K562 (cell line): ENCODE data around the gene FOXF2. TPM values are rescaled to one million over a fixed set of nuclear protein-coding genes. Genes with fewer than 3 reads are reported as not detected.

Experiments used
- ATAC-seq: fragments of 200-7000 bp; cut with Tn5 transposase; 3 replicates; pipeline ENCODE4 v1.9.1; 2020; ENCODE audit warnings: moderate library complexity
- BruUV-seq: library from RNA; stranded (reverse); fragments of 400-500 nt; replicated peaks from 2 replicates; lab custom pipeline; 2021; lab: Mats Ljungman, UMichigan
- CTCF ChIA-PET: fragments of 300-600 bp; formaldehyde crosslinking; extraction: SDS; loops from one replicate; lab custom pipeline; 2021; ENCODE audit warnings: low intra/inter-chr PET ratio; lab: Yijun Ruan, JAX
- POLR2A ChIA-PET: fragments of 300-600, 350-650 bp; sonication (Branson Sonifier 250); formaldehyde crosslinking; extraction: SDS; loops from one replicate; lab custom pipeline; 2021; ENCODE audit warnings: antibody characterized with exemption, inconsistent platforms; lab: Yijun Ruan, JAX
- DNase-seq, 4 experiments: peaks; one replicate each; pipeline versions ENCODE4 v3.0.0 to v3.0.0-alpha.2; 2011 to 2018; ENCODE audit warnings: low spot score in 3 of 4, mixed read lengths in 3 of 4; ENCODE audit errors: extremely low read depth in 1 of 4
- FAIRE-seq: peaks from 2 replicates; lab custom pipeline; 2011; peaks lifted over from hg19 to GRCh38; lab: Jason Lieb, UNC
- H2AFZ ChIP-seq: 2 replicates; pipeline ENCODE4 v1.6.0; 2011; ENCODE audit warnings: low read depth, low read length, control low read depth, inconsistent platforms
- H3K27ac ChIP-seq: fragments of 200-600 bp; 3 replicates; pipeline ENCODE4 v1.8.0; 2011; ENCODE audit warnings: low read depth, mild to moderate bottlenecking, control low read depth, inconsistent platforms, low read length, moderate library complexity, mixed read lengths; ENCODE audit errors: extremely low read depth
- H3K27me3 ChIP-seq, 2 experiments: fragments of 300-600 bp in 1 of 2; 2 replicates in 1 of 2; 3 replicates in 1 of 2; pipeline versions ENCODE4 v1.6.0 to v1.8.0; 2011; ENCODE audit warnings: inconsistent platforms in 2 of 2, low read length in 2 of 2, mild to moderate bottlenecking in 1 of 2, mixed read lengths in 1 of 2, moderate library complexity in 1 of 2; ENCODE audit not compliant: control insufficient read depth in 2 of 2, insufficient read depth in 2 of 2
- H3K36me3 ChIP-seq: fragments of 300-600 bp; 3 replicates; pipeline ENCODE4 v1.8.0; 2011; ENCODE audit warnings: mild to moderate bottlenecking, low read length, inconsistent platforms; ENCODE audit not compliant: control insufficient read depth, insufficient read depth
- H3K4me1 ChIP-seq, 2 experiments: fragments of 200-600 bp in 1 of 2; replicated peaks in 1 of 2; 2 replicates in 1 of 2; 3 replicates in 1 of 2; pipeline versions ENCODE4 v1.5.1 to v1.8.0; 2011; ENCODE audit warnings: inconsistent platforms in 2 of 2, low read length in 2 of 2, mild to moderate bottlenecking in 1 of 2, mixed read lengths in 1 of 2, moderate library complexity in 1 of 2; ENCODE audit not compliant: control insufficient read depth in 2 of 2, insufficient read depth in 2 of 2
- H3K4me2 ChIP-seq: 2 replicates; pipeline ENCODE4 v1.6.1; 2011; ENCODE audit warnings: low read length, control low read depth, inconsistent platforms, mixed read lengths; ENCODE audit not compliant: insufficient read depth
- H3K4me3 ChIP-seq: fragments of 200-600 bp; sonication (generic), shearing (Covaris generic); 2 replicates; pipeline ENCODE4 v1.5.1; 2016; ENCODE audit warnings: control low read depth, inconsistent platforms
- H3K79me2 ChIP-seq: fragments of 200-600 bp; 3 replicates; pipeline ENCODE4 v1.8.0; 2011; ENCODE audit warnings: low read length, inconsistent platforms; ENCODE audit not compliant: control insufficient read depth, insufficient read depth
- H3K9ac ChIP-seq, 2 experiments: 2 replicates each; pipeline versions ENCODE4 v1.6.0 to v1.6.1; 2011; ENCODE audit warnings: low read depth in 2 of 2, low read length in 2 of 2, control low read depth in 1 of 2, inconsistent platforms in 1 of 2, mild to moderate bottlenecking in 1 of 2, mixed read lengths in 1 of 2; ENCODE audit not compliant: insufficient read depth in 1 of 2
- H3K9me1 ChIP-seq: one replicate; pipeline ENCODE4 v1.6.0; 2011; ENCODE audit warnings: inconsistent platforms, mild to moderate bottlenecking, low read length, moderate library complexity; ENCODE audit not compliant: control insufficient read depth, insufficient read depth
- H3K9me3 ChIP-seq: replicated peaks from 2 replicates; pipeline ENCODE4 v1.5.1; 2011; ENCODE audit warnings: low read depth, low read length, inconsistent platforms; ENCODE audit not compliant: control insufficient read depth, insufficient read depth
- H4K20me1 ChIP-seq: replicated peaks from 2 replicates; pipeline ENCODE4 v1.6.1; 2011; ENCODE audit warnings: low read length, inconsistent platforms, mixed read lengths; ENCODE audit not compliant: control insufficient read depth, insufficient read depth
- KAT2B ChIP-seq: IDR thresholded peaks from one replicate; pipeline ENCODE4 v1.6.1; 2012; ENCODE audit warnings: low read depth, mild to moderate bottlenecking, control low read depth, inconsistent platforms, low read length, moderate library complexity
- NBN ChIP-seq: fragments of 450-650 bp; IDR thresholded peaks from 2 replicates; pipeline ENCODE4 v1.6.1; 2016; ENCODE audit warnings: low read depth, mild to moderate bottlenecking
- ZNF197 ChIP-seq: fragments of 200-800 bp; sonication (Bioruptor generic); IDR thresholded peaks from 2 replicates; pipeline ENCODE4 v1.6.1; 2016; ENCODE audit warnings: low read depth, missing genetic modification characterization, missing compliant biosample characterization
- WGBS: fragments of 100-300 bp; shearing (Covaris generic); methylation state at CpG from one replicate; pipeline ENCODE4 v1.1.6; 2016; ENCODE audit warnings: low coverage, mixed read lengths; ENCODE audit not compliant: insufficient coverage; ENCODE audit errors: missing lambda C conversion rate; 5-methylcytosine and 5-hydroxymethylcytosine counted together
- in situ Hi-C: fragments of 300-500 bp; cut with MboI; formaldehyde crosslinking; loops from 4 replicates; pipeline ENCODE4 v1.15.0; 2018; ENCODE audit warnings: inconsistent platforms, mixed read lengths
- intact Hi-C: fragments of 100-400 bp; cut with micrococcal nuclease; formaldehyde crosslinking; loops from 2 replicates; pipeline ENCODE4 v1.14.2; 2022
- polyA plus RNA-seq, 8 experiments: library from polyadenylated mRNA; depleted of rRNA in 4 of 8; stranded (reverse) in 5 of 8; unstranded in 3 of 8; fragments of >200 nt; fragmentation: Nextera tagmentation in 2 of 8; fragmentation: Illumina TruSeq in 1 of 8; extraction: Ambion mirVana in 2 of 8; extraction: Trizol in 1 of 8; gene quantifications; 2 replicates each; pipeline versions ENCODE4 v1.2.1 to v1.2.3, GENCODE V29; 2011 to 2014; ENCODE audit warnings: inconsistent platforms in 1 of 8, missing spikeins in 1 of 8
- total RNA-seq, 7 experiments: library from RNA; depleted of rRNA in 6 of 7; stranded (reverse); fragments of >200 nt in 6 of 7; fragmentation: Illumina TruSeq in 2 of 7; extraction: Trizol in 2 of 7; gene quantifications; 2 replicates each; pipeline versions ENCODE4 v1.2.1 to v1.2.3, GENCODE V29; 2011 to 2021; ENCODE audit warnings: low replicate concordance in 1 of 7
- TF ChIP-seq, protein P1 (sequence below): fragments of 250-450 bp; sonication (Bioruptor Pico); IDR thresholded peaks from 2 replicates; pipeline ENCODE4 v1.9.0; 2021; ENCODE audit warnings: mild to moderate bottlenecking
- TF ChIP-seq, protein P2 (sequence below): fragments of 250-450 bp; sonication (Bioruptor Pico); IDR thresholded peaks from 2 replicates; pipeline ENCODE4 v1.5.0; 2020; ENCODE audit warnings: mild to moderate bottlenecking
- TF ChIP-seq, protein P3 (sequence below): sonication (generic); formaldehyde crosslinking; IDR thresholded peaks from 2 replicates; pipeline ENCODE4 v1.8.0; 2023; ENCODE audit warnings: missing genetic modification reagents, mild to moderate bottlenecking, borderline replicate concordance

Gene FOXF2
- total and polyA plus RNA-seq, 9 of the 15 experiments (the other 6 are each of a cell fraction or from before 2014, with no cell fraction given), result not detected

DNA sequence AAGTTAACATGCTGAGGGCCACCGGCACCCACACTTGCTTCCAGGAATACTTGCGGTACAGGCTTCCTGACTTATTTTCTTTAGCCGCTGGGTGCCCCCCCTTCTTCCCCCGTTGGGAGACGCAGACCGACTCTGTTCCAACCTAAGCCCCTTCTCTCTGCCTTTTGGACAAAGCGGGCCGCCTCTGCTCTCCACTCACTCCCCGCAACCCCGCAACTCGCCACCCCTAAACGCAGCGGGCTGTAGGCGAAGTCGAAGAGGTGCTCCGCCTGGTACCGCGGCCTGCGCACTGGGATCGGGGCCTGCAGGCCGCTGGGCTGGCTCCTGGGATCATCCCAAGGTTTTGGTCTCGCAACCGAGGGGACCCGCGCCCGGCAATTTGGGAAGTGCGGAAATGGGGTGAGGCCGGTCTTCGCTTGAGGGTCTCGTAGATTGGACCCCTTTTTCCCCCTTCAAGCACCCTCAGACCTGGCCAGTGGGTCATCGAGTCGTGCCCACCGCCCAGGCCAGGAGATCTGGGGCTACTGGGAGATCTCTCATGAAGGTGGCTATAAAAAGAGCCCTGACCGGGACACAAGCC lies 4.7 kb upstream of the FOXF2 start:
- in situ Hi-C loops, result no loop called here
- TF ChIP-seq, protein P1, sequence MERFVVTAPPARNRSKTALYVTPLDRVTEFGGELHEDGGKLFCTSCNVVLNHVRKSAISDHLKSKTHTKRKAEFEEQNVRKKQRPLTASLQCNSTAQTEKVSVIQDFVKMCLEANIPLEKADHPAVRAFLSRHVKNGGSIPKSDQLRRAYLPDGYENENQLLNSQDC (CRISPR knock-in tag), result no peak
- no peak for TF ChIP-seq KAT2B
- TF ChIP-seq, protein P2, sequence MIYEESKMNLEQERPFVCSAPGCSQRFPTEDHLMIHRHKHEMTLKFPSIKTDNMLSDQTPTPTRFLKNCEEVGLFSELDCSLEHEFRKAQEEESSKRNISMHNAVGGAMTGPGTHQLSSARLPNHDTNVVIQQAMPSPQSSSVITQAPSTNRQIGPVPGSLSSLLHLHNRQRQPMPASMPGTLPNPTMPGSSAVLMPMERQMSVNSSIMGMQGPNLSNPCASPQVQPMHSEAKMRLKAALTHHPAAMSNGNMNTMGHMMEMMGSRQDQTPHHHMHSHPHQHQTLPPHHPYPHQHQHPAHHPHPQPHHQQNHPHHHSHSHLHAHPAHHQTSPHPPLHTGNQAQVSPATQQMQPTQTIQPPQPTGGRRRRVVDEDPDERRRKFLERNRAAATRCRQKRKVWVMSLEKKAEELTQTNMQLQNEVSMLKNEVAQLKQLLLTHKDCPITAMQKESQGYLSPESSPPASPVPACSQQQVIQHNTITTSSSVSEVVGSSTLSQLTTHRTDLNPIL (CRISPR knock-in tag), result no peak
- TF ChIP-seq, protein P3, sequence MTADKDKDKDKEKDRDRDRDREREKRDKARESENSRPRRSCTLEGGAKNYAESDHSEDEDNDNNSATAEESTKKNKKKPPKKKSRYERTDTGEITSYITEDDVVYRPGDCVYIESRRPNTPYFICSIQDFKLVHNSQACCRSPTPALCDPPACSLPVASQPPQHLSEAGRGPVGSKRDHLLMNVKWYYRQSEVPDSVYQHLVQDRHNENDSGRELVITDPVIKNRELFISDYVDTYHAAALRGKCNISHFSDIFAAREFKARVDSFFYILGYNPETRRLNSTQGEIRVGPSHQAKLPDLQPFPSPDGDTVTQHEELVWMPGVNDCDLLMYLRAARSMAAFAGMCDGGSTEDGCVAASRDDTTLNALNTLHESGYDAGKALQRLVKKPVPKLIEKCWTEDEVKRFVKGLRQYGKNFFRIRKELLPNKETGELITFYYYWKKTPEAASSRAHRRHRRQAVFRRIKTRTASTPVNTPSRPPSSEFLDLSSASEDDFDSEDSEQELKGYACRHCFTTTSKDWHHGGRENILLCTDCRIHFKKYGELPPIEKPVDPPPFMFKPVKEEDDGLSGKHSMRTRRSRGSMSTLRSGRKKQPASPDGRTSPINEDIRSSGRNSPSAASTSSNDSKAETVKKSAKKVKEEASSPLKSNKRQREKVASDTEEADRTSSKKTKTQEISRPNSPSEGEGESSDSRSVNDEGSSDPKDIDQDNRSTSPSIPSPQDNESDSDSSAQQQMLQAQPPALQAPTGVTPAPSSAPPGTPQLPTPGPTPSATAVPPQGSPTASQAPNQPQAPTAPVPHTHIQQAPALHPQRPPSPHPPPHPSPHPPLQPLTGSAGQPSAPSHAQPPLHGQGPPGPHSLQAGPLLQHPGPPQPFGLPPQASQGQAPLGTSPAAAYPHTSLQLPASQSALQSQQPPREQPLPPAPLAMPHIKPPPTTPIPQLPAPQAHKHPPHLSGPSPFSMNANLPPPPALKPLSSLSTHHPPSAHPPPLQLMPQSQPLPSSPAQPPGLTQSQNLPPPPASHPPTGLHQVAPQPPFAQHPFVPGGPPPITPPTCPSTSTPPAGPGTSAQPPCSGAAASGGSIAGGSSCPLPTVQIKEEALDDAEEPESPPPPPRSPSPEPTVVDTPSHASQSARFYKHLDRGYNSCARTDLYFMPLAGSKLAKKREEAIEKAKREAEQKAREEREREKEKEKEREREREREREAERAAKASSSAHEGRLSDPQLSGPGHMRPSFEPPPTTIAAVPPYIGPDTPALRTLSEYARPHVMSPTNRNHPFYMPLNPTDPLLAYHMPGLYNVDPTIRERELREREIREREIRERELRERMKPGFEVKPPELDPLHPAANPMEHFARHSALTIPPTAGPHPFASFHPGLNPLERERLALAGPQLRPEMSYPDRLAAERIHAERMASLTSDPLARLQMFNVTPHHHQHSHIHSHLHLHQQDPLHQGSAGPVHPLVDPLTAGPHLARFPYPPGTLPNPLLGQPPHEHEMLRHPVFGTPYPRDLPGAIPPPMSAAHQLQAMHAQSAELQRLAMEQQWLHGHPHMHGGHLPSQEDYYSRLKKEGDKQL, result no peak
- TF ChIP-seq NBN, result no peak
- no peak for TF ChIP-seq ZNF197 (CRISPR knock-in tag)
- H3K36me3 ChIP-seq, result no peaks in the 10 kb centered on the region
- peaks cover 0 to 27% of the 10 kb centered on the region in 2 experiments; a peak in 2 of 5 replicates for H3K4me1 ChIP-seq
- DNase-seq (no peak), FAIRE-seq (no peak), ATAC-seq (no peak)
- H3K4me2 ChIP-seq, result no peak overlapping the region
- WGBS, result 16% methylated on average over 30 of the region's 34 CpGs
- H3K27me3 ChIP-seq, result peaks cover 49 to 81% of the 10 kb centered on the region in 2 experiments
- H3K9ac ChIP-seq, result no peak overlapping the region
- H4K20me1 ChIP-seq, result peaks cover 5% of the 10 kb centered on the region; the same call in 1 of the 2 replicates
- BruUV-seq, result no TSS peak
- no peaks in the 10 kb centered on the region for H3K9me1 ChIP-seq
- ChIA-PET CTCF (interaction anchor here (1.1 kb wide), 1 partner anchor 40 kb away, joined by 3 read pairs; no protein-coding TSS in a partner anchor), POLR2A (no interaction called here)
- H3K27ac ChIP-seq, result no peak overlapping the region
- no peak overlapping the region for H2AFZ ChIP-seq
- intact Hi-C loops, result loop anchor here (5.0 to 10.0 kb wide), 2 partner anchors 660 to 792 kb away; no protein-coding TSS in a partner anchor
- no peaks in the 10 kb centered on the region for H3K9me3 ChIP-seq
- H3K79me2 ChIP-seq, result no peaks in the 10 kb centered on the region
- no peak overlapping the region for H3K4me3 ChIP-seq
